ENCODE data around the gene SH2D3C.

The SH2D3C gene

GRCh38 chr9:127812936-127813675 is 34.6 kb upstream of the SH2D3C start:
- H3K4me3 Mint-ChIP-seq, result no peak overlapping the region
- H3K9me3 Mint-ChIP-seq, result no peaks in the 10 kb centered on the region
- no peaks in the 10 kb centered on the region for H3K27me3 Mint-ChIP-seq
- DNase-seq (ENCODE audit: low spot score in 2 of 2), result no peak
- ATAC-seq (ENCODE audit: low read depth), result no peak
- peaks cover 9% of the 10 kb centered on the region for H3K36me3 Mint-ChIP-seq
- no peaks in the 10 kb centered on the region for H3K4me1 Mint-ChIP-seq
- H3K27ac Mint-ChIP-seq, result no peak overlapping the region

- Mint-ChIP-seq H3K4me3 (no peak overlapping the region), H3K4me1 (no peaks in the 10 kb centered on the region), H3K27ac (no peak overlapping the region), H3K36me3 (peaks cover 6% of the 10 kb centered on the region), H3K9me3 (no peaks in the 10 kb centered on the region), H3K27me3 (no peaks in the 10 kb centered on the region)
- DNase-seq (ENCODE audit: low spot score in 2 of 2), result no peak
- ATAC-seq (ENCODE audit: low read depth), result no peak
These were observed 33.5 kb upstream of the SH2D3C start for GRCh38 chr9:127812011-127812410.

- ATAC-seq (ENCODE audit: low read depth) (no peak), DNase-seq (ENCODE audit: low spot score in 2 of 2) (no peak)
- Mint-ChIP-seq H3K36me3 (peaks cover 11% of the 10 kb centered on the region), H3K27me3 (no peaks in the 10 kb centered on the region), H3K4me1 (peaks cover 2% of the 10 kb centered on the region), H3K27ac (no peak overlapping the region), H3K4me3 (no peak overlapping the region), H3K9me3 (no peaks in the 10 kb centered on the region)
These were observed 32.1 kb upstream of the SH2D3C start for GRCh38 chr9:127810378-127811187.

GRCh38 chr9:127809540-127810377 is 31.3 kb upstream of the SH2D3C start:
- no peaks in the 10 kb centered on the region for H3K27me3 Mint-ChIP-seq
- peak; percentile 63 for ATAC-seq (ENCODE audit: low read depth)
- no peak overlapping the region for H3K27ac Mint-ChIP-seq
- no peaks in the 10 kb centered on the region for H3K9me3 Mint-ChIP-seq
- DNase-seq (ENCODE audit: low spot score in 2 of 2), result no peak
- H3K36me3 Mint-ChIP-seq, result peaks cover 11% of the 10 kb centered on the region
- peaks cover 2% of the 10 kb centered on the region for H3K4me1 Mint-ChIP-seq
- H3K4me3 Mint-ChIP-seq, result no peak overlapping the region

GRCh38 chr9:127809002-127809539 is 30.6 kb upstream of the SH2D3C start:
- peaks cover 7% of the 10 kb centered on the region for H3K36me3 Mint-ChIP-seq
- no peaks in the 10 kb centered on the region for H3K9me3 Mint-ChIP-seq
- no peak overlapping the region for H3K4me3 Mint-ChIP-seq
- no peak for ATAC-seq (ENCODE audit: low read depth)
- no peak overlapping the region for H3K27ac Mint-ChIP-seq
- H3K27me3 Mint-ChIP-seq, result no peaks in the 10 kb centered on the region
- H3K4me1 Mint-ChIP-seq, result peaks cover 2% of the 10 kb centered on the region
- DNase-seq (ENCODE audit: low spot score in 2 of 2), result no peak

GRCh38 chr9:127808347-127809001 is 30.0 kb upstream of the SH2D3C start:
- Mint-ChIP-seq H3K9me3 (no peaks in the 10 kb centered on the region), H3K27ac (no peak overlapping the region), H3K36me3 (peaks cover 7% of the 10 kb centered on the region), H3K4me1 (peaks cover 6% of the 10 kb centered on the region), H3K4me3 (no peak overlapping the region), H3K27me3 (no peaks in the 10 kb centered on the region)
- DNase-seq (ENCODE audit: low spot score in 2 of 2) (no peak), ATAC-seq (ENCODE audit: low read depth) (no peak)

GRCh38 chr9:127806871-127807270 is 28.4 kb upstream of the SH2D3C start:
- peaks cover 11% of the 10 kb centered on the region for H3K4me1 Mint-ChIP-seq
- H3K9me3 Mint-ChIP-seq, result no peaks in the 10 kb centered on the region
- ATAC-seq (ENCODE audit: low read depth) (no peak), DNase-seq (ENCODE audit: low spot score in 2 of 2) (no peak)
- H3K4me3 Mint-ChIP-seq, result no peak overlapping the region
- H3K27ac Mint-ChIP-seq, result no peak overlapping the region
- H3K36me3 Mint-ChIP-seq, result peaks cover 5% of the 10 kb centered on the region
- no peaks in the 10 kb centered on the region for H3K27me3 Mint-ChIP-seq

- ATAC-seq (ENCODE audit: low read depth) (no peak), DNase-seq (ENCODE audit: low spot score in 2 of 2) (no peak)
- no peak overlapping the region for H3K4me3 Mint-ChIP-seq
These were observed 27.2 kb upstream of the SH2D3C start for GRCh38 chr9:127805620-127806019.

GRCh38 chr9:127803507-127804352 is 25.3 kb upstream of the SH2D3C start:
- H3K27ac Mint-ChIP-seq, result peak overlapping the region; percentile 90
- peak overlapping the region; percentile 93 for H3K4me3 Mint-ChIP-seq
- DNase-seq (ENCODE audit: low spot score in 2 of 2), result no peak
- H3K27me3 Mint-ChIP-seq, result no peaks in the 10 kb centered on the region
- no peak for ATAC-seq (ENCODE audit: low read depth)
- H3K4me1 Mint-ChIP-seq, result peaks cover 13% of the 10 kb centered on the region
- H3K36me3 Mint-ChIP-seq, result peaks cover 5% of the 10 kb centered on the region
- no peaks in the 10 kb centered on the region for H3K9me3 Mint-ChIP-seq

More at GRCh38 chr9:127805620-127806019, 27.2 kb upstream of the SH2D3C start:
- H3K36me3 Mint-ChIP-seq, result peaks cover 5% of the 10 kb centered on the region
- H3K9me3 Mint-ChIP-seq, result no peaks in the 10 kb centered on the region
- H3K27ac Mint-ChIP-seq, result no peak overlapping the region
- no peaks in the 10 kb centered on the region for H3K27me3 Mint-ChIP-seq
- H3K4me1 Mint-ChIP-seq, result peaks cover 13% of the 10 kb centered on the region

- ATAC-seq (ENCODE audit: low read depth) (peak; percentile 85), DNase-seq (ENCODE audit: low spot score in 2 of 2) (peak; percentile 71 to 73)
- Mint-ChIP-seq H3K4me1 (peaks cover 13% of the 10 kb centered on the region), H3K36me3 (peaks cover 5% of the 10 kb centered on the region), H3K9me3 (no peaks in the 10 kb centered on the region), H3K27ac (peak within 1 kb of the TSS; percentile 90), H3K4me3 (peak within 1 kb of the TSS; percentile 93), H3K27me3 (no peaks in the 10 kb centered on the region)
These were observed 24.3 kb upstream of the SH2D3C start, which contains the start of gene FPGS for GRCh38 chr9:127802576-127803443. FPGS (plus strand) TSS chr9:127802882; CDS start chr9:127802925, 43 bp downstream.

GRCh38 chr9:127801955-127802575 is 23.6 kb upstream of the SH2D3C start:
- no peak for DNase-seq (ENCODE audit: low spot score in 2 of 2)
- no peaks in the 10 kb centered on the region for H3K27me3 Mint-ChIP-seq
- no peaks in the 10 kb centered on the region for H3K9me3 Mint-ChIP-seq
- peak overlapping the region; percentile 93 for H3K4me3 Mint-ChIP-seq
- peak overlapping the region; percentile 90 for H3K27ac Mint-ChIP-seq
- H3K4me1 Mint-ChIP-seq, result peaks cover 19% of the 10 kb centered on the region
- ATAC-seq (ENCODE audit: low read depth), result peak; percentile 0
- peaks cover 5% of the 10 kb centered on the region for H3K36me3 Mint-ChIP-seq

Measured in memory B cell (primary cell).